ENCODE measurements around the gene NAALADL2.

The NAALADL2 gene

DNA sequence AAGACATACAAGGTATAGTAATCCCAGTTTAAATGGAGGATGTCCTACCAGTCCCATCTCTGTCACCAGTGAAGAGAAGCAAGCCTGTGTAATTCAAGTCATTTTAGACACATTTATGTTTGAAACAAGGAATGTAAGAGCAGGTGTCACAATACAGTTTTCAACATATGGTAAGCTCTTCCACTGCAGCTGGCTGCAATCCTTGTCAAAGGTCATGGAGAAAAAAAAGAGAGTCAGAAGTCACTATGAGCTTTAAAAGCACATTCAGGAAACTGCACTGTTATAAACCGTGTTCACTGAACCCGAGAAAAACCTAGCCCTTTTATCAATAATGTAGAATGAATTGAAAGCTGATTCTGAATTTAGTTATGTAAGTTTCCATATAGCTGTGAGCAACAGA is 206.4 kb downstream of the NAALADL2 start:
- H3K18ac ChIP-seq (ENCODE audit: low read length), result no peak overlapping the region
- no peaks in the 10 kb centered on the region for H3K79me1 ChIP-seq (ENCODE audit: low read length)
- H4K91ac ChIP-seq (ENCODE audit: low read depth, low read length), result no peak overlapping the region
- H3K4ac ChIP-seq (ENCODE audit: low read depth, low read length), result no peak overlapping the region
- H3K4me1 ChIP-seq (ENCODE audit: control insufficient read depth in 1 of 2, insufficient read depth in 2 of 2, low read length in 2 of 2), result no peaks in the 10 kb centered on the region
- no peak overlapping the region for H4K12ac ChIP-seq (ENCODE audit: low read depth, low read length)
- H2AFZ ChIP-seq (ENCODE audit: insufficient read depth, low read length, poor library complexity), result no peak overlapping the region
- H3K27me3 ChIP-seq (ENCODE audit: insufficient read depth, low read length), result no peaks in the 10 kb centered on the region
- H3K79me2 ChIP-seq (ENCODE audit: control insufficient read depth, insufficient read depth, low read length, poor library complexity), result no peaks in the 10 kb centered on the region
- no peaks in the 10 kb centered on the region for H3K9me3 ChIP-seq (ENCODE audit: insufficient read depth, low read depth, low read length)
- H3K36me3 ChIP-seq (ENCODE audit: control insufficient read depth in 1 of 2, insufficient read depth in 2 of 2, low read length in 2 of 2), result no peaks in the 10 kb centered on the region
- no peak overlapping the region for H2AK5ac ChIP-seq (ENCODE audit: low read length)
- H2BK120ac ChIP-seq (ENCODE audit: insufficient read depth, low read length, poor library complexity), result no peak overlapping the region
- no peak overlapping the region for H3K4me3 ChIP-seq (ENCODE audit: low read depth, low read length)
- H2BK12ac ChIP-seq (ENCODE audit: low read length), result no peak overlapping the region
- H3K9ac ChIP-seq (ENCODE audit: low read length), result no peak overlapping the region
- no peak overlapping the region for H3K14ac ChIP-seq (ENCODE audit: low read length)
- H4K8ac ChIP-seq (ENCODE audit: low read depth, low read length), result no peak overlapping the region
- no peak overlapping the region for H3K23ac ChIP-seq (ENCODE audit: low read length)
- no CpG with 5 or more reads among the region's 2 CpGs for WGBS (ENCODE audit: extremely low coverage, insufficient coverage, insufficient read length)
- peak in 1 of 2 donors; percentile 11 for DNase-seq
- no peak overlapping the region for H3K27ac ChIP-seq (ENCODE audit: low read depth, low read length)
- no peak overlapping the region for H3K4me2 ChIP-seq (ENCODE audit: low read length)
- no peak overlapping the region for H2BK5ac ChIP-seq (ENCODE audit: low read depth, low read length, poor library complexity)

GRCh38 chr3:175066617-175067415 is 207.7 kb downstream of the NAALADL2 start:
- Histone ChIP-seq H4K91ac (ENCODE audit: low read depth, low read length) (no peak overlapping the region), H3K27ac (ENCODE audit: low read depth, low read length) (no peak overlapping the region), H3K27me3 (ENCODE audit: insufficient read depth, low read length) (no peaks in the 10 kb centered on the region), H2AK5ac (ENCODE audit: low read length) (no peak overlapping the region), H3K9ac (ENCODE audit: low read length) (no peak overlapping the region), H3K18ac (ENCODE audit: low read length) (no peak overlapping the region), H2BK120ac (ENCODE audit: insufficient read depth, low read length, poor library complexity) (no peak overlapping the region), H3K4me1 (ENCODE audit: control insufficient read depth in 1 of 2, insufficient read depth in 2 of 2, low read length in 2 of 2) (no peaks in the 10 kb centered on the region), H4K12ac (ENCODE audit: low read depth, low read length) (no peak overlapping the region), H3K9me3 (ENCODE audit: insufficient read depth, low read depth, low read length) (no peaks in the 10 kb centered on the region), H4K8ac (ENCODE audit: low read depth, low read length) (no peak overlapping the region), H2AFZ (ENCODE audit: insufficient read depth, low read length, poor library complexity) (no peak overlapping the region), H2BK12ac (ENCODE audit: low read length) (no peak overlapping the region), H3K23ac (ENCODE audit: low read length) (no peak overlapping the region), H3K4me2 (ENCODE audit: low read length) (no peak overlapping the region), H3K4ac (ENCODE audit: low read depth, low read length) (no peak overlapping the region), H2BK5ac (ENCODE audit: low read depth, low read length, poor library complexity) (no peak overlapping the region), H3K4me3 (ENCODE audit: low read depth, low read length) (no peak overlapping the region), H3K79me2 (ENCODE audit: control insufficient read depth, insufficient read depth, low read length, poor library complexity) (no peaks in the 10 kb centered on the region), H3K36me3 (ENCODE audit: control insufficient read depth in 1 of 2, insufficient read depth in 2 of 2, low read length in 2 of 2) (no peaks in the 10 kb centered on the region), H3K14ac (ENCODE audit: low read length) (no peak overlapping the region), H3K79me1 (ENCODE audit: low read length) (no peaks in the 10 kb centered on the region)
- DNase-seq, result no peak
- no CpG with 5 or more reads among the region's 4 CpGs for WGBS (ENCODE audit: extremely low coverage, insufficient coverage, insufficient read length)

DNA sequence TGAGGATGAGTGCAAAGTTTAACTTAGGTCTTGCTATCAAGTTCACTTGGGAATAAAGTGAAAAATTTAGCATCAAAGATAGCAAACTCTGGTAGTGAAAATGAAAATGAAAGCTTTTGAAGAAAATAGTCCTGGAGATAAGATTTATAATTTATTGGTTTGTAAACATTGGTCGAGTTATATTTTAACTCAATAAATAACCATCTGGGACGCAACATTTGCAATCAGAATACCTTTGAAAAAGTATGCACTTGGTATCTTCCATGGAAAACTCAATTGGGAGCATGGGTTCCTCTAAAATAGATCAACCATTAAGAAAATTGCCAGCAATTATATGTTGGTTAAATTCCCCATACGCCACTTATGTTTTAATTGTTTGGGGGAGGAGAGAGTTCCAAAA is 209.5 kb downstream of the NAALADL2 start:
- no peak overlapping the region for H4K12ac ChIP-seq (ENCODE audit: low read depth, low read length)
- H3K27ac ChIP-seq (ENCODE audit: low read depth, low read length), result no peak overlapping the region
- no peak overlapping the region for H3K9ac ChIP-seq (ENCODE audit: low read length)
- no peaks in the 10 kb centered on the region for H3K36me3 ChIP-seq (ENCODE audit: control insufficient read depth in 1 of 2, insufficient read depth in 2 of 2, low read length in 2 of 2)
- no peak overlapping the region for H4K91ac ChIP-seq (ENCODE audit: low read depth, low read length)
- H3K4me2 ChIP-seq (ENCODE audit: low read length), result no peak overlapping the region
- no peak overlapping the region for H2AK5ac ChIP-seq (ENCODE audit: low read length)
- no peaks in the 10 kb centered on the region for H3K4me1 ChIP-seq (ENCODE audit: control insufficient read depth in 1 of 2, insufficient read depth in 2 of 2, low read length in 2 of 2)
- no peaks in the 10 kb centered on the region for H3K79me2 ChIP-seq (ENCODE audit: control insufficient read depth, insufficient read depth, low read length, poor library complexity)
- H2BK12ac ChIP-seq (ENCODE audit: low read length), result no peak overlapping the region
- H3K4me3 ChIP-seq (ENCODE audit: low read depth, low read length), result no peak overlapping the region
- H3K4ac ChIP-seq (ENCODE audit: low read depth, low read length), result no peak overlapping the region
- H2BK5ac ChIP-seq (ENCODE audit: low read depth, low read length, poor library complexity), result no peak overlapping the region
- no peak overlapping the region for H2AFZ ChIP-seq (ENCODE audit: insufficient read depth, low read length, poor library complexity)
- no peak for DNase-seq
- H3K14ac ChIP-seq (ENCODE audit: low read length), result no peak overlapping the region
- H3K79me1 ChIP-seq (ENCODE audit: low read length), result no peaks in the 10 kb centered on the region
- no peaks in the 10 kb centered on the region for H3K9me3 ChIP-seq (ENCODE audit: insufficient read depth, low read depth, low read length)
- H3K18ac ChIP-seq (ENCODE audit: low read length), result no peak overlapping the region
- no CpG with 5 or more reads among the region's 3 CpGs for WGBS (ENCODE audit: extremely low coverage, insufficient coverage, insufficient read length)
- H4K8ac ChIP-seq (ENCODE audit: low read depth, low read length), result no peak overlapping the region
- no peaks in the 10 kb centered on the region for H3K27me3 ChIP-seq (ENCODE audit: insufficient read depth, low read length)
- no peak overlapping the region for H3K23ac ChIP-seq (ENCODE audit: low read length)
- no peak overlapping the region for H2BK120ac ChIP-seq (ENCODE audit: insufficient read depth, low read length, poor library complexity)

GRCh38 chr3:175070946-175071345 is 211.8 kb downstream of the NAALADL2 start:
- Histone ChIP-seq H3K79me1 (ENCODE audit: low read length) (no peaks in the 10 kb centered on the region), H2AK5ac (ENCODE audit: low read length) (no peak overlapping the region), H3K4me3 (ENCODE audit: low read depth, low read length) (no peak overlapping the region), H3K4me2 (ENCODE audit: low read length) (no peak overlapping the region), H2BK120ac (ENCODE audit: insufficient read depth, low read length, poor library complexity) (no peak overlapping the region), H2BK5ac (ENCODE audit: low read depth, low read length, poor library complexity) (no peak overlapping the region), H3K27me3 (ENCODE audit: insufficient read depth, low read length) (no peaks in the 10 kb centered on the region), H3K36me3 (ENCODE audit: control insufficient read depth in 1 of 2, insufficient read depth in 2 of 2, low read length in 2 of 2) (no peaks in the 10 kb centered on the region), H3K9me3 (ENCODE audit: insufficient read depth, low read depth, low read length) (no peaks in the 10 kb centered on the region), H3K27ac (ENCODE audit: low read depth, low read length) (no peak overlapping the region), H3K14ac (ENCODE audit: low read length) (no peak overlapping the region), H3K18ac (ENCODE audit: low read length) (no peak overlapping the region), H3K9ac (ENCODE audit: low read length) (no peak overlapping the region), H3K4me1 (ENCODE audit: control insufficient read depth in 1 of 2, insufficient read depth in 2 of 2, low read length in 2 of 2) (no peaks in the 10 kb centered on the region), H4K12ac (ENCODE audit: low read depth, low read length) (no peak overlapping the region), H2BK12ac (ENCODE audit: low read length) (no peak overlapping the region), H2AFZ (ENCODE audit: insufficient read depth, low read length, poor library complexity) (no peak overlapping the region), H4K91ac (ENCODE audit: low read depth, low read length) (no peak overlapping the region), H3K79me2 (ENCODE audit: control insufficient read depth, insufficient read depth, low read length, poor library complexity) (no peaks in the 10 kb centered on the region), H3K23ac (ENCODE audit: low read length) (no peak overlapping the region), H4K8ac (ENCODE audit: low read depth, low read length) (no peak overlapping the region), H3K4ac (ENCODE audit: low read depth, low read length) (no peak overlapping the region)
- no CpG with 5 or more reads among the region's 3 CpGs for WGBS (ENCODE audit: extremely low coverage, insufficient coverage, insufficient read length)
- DNase-seq, result peak in 1 of 2 donors; percentile 12

Data from trophoblast cell (in vitro differentiated cells and primary cell).